ENCODE measurements around the gene AKR1C8. TPM values are rescaled to one million over a fixed set of nuclear protein-coding genes. Genes with fewer than 3 reads are reported as not detected.

AKR1C8 gene
- total and polyA plus RNA-seq, 2 of the 13 experiments (the other 11 are each of a cell fraction or from before 2014, with no cell fraction given), result 0.12 TPM; not detected in 1

- TF ChIP-seq ZBTB4 (CRISPR knock-in tag; IDR thresholded peaks at IDR 0.05; ENCODE audit: borderline replicate concordance), result no peak
- peak; percentile 47 for TF ChIP-seq TBL1XR1 (IDR thresholded peaks at IDR 0.05; ENCODE audit: borderline replicate concordance, low read length, partially characterized antibody)
- TF ChIP-seq ZNF142 (CRISPR knock-in tag; IDR thresholded peaks at IDR 0.05), result no peak
- no peak for TF ChIP-seq HOXA9 (CRISPR knock-in tag; IDR thresholded peaks at IDR 0.05; ENCODE audit: borderline replicate concordance)
- TF ChIP-seq ZBTB33 (CRISPR knock-in tag; IDR thresholded peaks at IDR 0.05), result peak; percentile 63
- peak; percentile 97 for TF ChIP-seq ELF3 (CRISPR knock-in tag; IDR thresholded peaks at IDR 0.05)
- TF ChIP-seq ZNF800 (CRISPR knock-in tag; IDR thresholded peaks at IDR 0.05), result no peak
- no peak for TF ChIP-seq ZNF33A (CRISPR knock-in tag; IDR thresholded peaks at IDR 0.05; ENCODE audit: borderline replicate concordance)
- no peak for TF ChIP-seq ARID4A (CRISPR knock-in tag; IDR thresholded peaks at IDR 0.05; ENCODE audit: borderline replicate concordance)
These were observed 49.3 kb upstream of the AKR1C8 start (continued) for GRCh38 chr10:5234106-5234860.

All from HepG2 (cell line).